ENCODE measurements around the gene REM2.

The REM2 gene

DNA sequence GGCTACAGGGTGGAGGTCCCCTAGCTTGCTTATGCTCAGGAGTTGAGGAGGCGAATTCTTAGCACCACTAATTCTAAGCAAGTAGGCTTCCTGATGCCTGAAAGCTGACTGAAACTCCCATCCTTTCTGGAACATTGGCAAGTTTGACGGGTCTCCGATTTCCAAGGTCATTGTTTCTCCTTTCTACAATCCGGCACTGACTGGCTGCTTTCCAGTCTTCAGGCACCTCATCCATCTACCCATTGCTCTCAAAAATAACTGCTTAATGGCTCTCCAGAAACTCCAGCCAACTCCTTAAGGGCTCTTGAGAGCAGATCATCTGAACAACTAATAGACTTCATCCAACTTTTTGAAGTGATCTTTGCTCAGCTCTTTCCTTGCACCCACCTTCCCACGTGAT is 13.3 kb downstream of the REM2 start:
- DNase-seq (ENCODE audit: low spot score), result no peak
- TF ChIP-seq, protein P1, sequence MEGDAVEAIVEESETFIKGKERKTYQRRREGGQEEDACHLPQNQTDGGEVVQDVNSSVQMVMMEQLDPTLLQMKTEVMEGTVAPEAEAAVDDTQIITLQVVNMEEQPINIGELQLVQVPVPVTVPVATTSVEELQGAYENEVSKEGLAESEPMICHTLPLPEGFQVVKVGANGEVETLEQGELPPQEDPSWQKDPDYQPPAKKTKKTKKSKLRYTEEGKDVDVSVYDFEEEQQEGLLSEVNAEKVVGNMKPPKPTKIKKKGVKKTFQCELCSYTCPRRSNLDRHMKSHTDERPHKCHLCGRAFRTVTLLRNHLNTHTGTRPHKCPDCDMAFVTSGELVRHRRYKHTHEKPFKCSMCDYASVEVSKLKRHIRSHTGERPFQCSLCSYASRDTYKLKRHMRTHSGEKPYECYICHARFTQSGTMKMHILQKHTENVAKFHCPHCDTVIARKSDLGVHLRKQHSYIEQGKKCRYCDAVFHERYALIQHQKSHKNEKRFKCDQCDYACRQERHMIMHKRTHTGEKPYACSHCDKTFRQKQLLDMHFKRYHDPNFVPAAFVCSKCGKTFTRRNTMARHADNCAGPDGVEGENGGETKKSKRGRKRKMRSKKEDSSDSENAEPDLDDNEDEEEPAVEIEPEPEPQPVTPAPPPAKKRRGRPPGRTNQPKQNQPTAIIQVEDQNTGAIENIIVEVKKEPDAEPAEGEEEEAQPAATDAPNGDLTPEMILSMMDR (IDR thresholded peaks at IDR 0.05; ENCODE audit: extremely low read depth, missing control alignments), result no peak

DNA sequence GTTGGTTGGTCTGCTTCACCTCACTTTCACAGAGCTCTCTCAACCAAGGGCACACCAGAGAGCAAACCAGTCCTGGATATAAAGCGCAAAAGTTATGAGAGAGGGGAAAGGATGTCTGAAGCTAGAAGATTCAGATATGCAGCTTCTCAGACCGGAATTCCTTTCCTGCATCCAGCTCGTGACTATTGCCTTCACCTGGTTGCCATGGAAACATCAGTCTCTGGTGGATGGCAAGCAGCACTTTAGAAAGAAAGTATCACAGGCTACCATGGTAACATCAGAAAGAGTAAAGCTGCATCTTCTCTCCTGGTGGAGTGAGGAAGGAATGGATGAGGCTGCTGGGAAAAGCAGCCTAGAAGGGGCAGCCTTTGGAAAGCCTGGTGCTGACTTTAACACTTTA is 13.7 kb downstream of the REM2 start:
- DNase-seq (ENCODE audit: low spot score), result no peak
- TF ChIP-seq, protein P1 (IDR thresholded peaks at IDR 0.05; ENCODE audit: extremely low read depth, missing control alignments), result no peak

DNA sequence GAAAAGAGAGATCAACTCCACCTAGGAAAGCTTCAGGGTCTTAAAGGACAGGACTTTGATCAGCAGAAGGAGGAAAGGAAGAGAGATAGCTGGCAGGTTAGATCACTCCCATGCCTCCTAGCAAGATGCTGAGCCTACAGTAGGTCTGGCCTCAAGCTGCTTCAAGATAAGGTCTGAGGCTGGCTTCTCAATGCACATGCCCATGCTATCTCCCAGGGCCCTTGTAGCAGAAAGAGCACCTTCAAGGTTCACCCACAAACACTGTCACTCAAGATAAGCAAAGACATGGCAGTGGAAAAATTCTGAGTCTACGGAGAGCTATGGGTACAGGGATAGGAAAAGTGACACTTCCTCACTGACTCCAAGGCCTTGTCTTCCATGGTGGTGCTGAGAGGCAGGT is 14.3 kb downstream of the REM2 start:
- TF ChIP-seq, protein P1 (IDR thresholded peaks at IDR 0.05; ENCODE audit: extremely low read depth, missing control alignments), result no peak
- no peak for DNase-seq (ENCODE audit: low spot score)

DNA sequence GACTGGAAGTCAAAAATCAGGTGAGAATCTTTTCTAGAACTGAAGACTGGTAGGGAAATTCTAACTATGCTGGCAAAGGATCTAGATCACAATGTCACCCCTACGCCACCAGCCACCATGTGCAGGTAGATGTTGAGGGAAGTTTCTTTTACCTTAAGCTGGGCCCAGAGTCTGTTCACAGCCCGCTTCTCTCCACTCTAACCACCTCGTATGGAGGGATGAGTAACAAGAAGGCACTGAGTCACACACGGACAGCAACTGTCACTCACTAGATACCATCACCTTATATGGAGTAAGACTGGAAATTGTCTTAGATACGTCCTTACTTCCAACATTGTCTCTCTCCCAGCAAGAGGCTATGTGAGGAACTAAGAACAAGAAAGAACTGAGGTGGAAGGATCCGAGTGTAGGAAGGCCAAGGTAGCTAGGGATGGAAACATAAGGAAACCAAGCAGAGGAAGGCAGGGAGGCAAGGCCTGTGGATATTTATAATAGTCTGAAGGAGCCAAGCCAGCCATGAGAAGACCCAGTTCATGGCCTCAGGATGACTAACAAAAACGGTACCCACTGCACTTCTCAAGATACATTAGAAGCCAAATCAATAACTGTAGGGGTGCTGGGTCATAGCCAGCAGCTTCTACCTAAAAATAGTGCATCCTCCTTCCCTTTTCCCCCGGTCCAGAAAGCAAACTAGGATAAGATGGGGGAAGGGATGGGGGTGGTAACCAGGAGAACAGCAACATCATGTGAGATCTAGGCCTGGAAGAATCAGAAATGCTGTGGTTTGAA is 15.5 kb downstream of the REM2 start:
- DNase-seq (ENCODE audit: low spot score), result no peak
- TF ChIP-seq, protein P1 (IDR thresholded peaks at IDR 0.05; ENCODE audit: extremely low read depth, missing control alignments), result no peak

DNA sequence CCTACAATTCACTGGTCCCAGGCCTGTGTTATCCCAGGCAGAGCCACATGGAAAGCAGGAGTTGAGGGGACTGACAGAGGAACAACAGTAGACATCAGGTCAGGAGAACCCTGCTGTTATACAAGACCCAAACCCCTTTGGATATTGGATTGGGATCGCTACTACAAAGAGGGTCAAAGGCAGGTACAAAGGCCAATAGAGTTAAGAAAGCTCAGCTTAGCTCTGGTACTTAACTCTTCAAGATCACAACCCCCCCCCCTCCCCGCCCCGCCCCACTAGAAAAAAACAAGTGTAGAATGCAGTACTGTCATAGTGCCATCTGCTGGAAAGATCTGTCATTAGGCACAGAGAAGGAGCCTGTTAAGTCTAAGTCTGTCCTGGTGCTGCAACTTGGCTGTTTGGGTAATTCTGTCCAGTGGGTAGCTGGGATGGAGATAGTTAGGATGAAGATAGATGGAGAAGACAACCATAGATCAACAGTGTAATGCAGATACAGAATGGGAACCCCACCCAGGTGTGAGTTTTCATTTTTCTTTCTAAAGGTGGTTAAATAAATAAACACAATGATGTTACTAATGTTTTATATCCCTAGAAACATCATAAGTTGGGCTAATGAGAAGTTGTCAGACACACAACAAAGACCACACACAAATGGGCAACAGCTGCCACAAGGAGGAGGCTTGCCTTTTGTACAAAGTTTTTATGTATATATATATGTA is 17.2 kb downstream of the REM2 start:
- DNase-seq (ENCODE audit: low spot score), result peak; percentile 64
- TF ChIP-seq, protein P1 (IDR thresholded peaks at IDR 0.05; ENCODE audit: extremely low read depth, missing control alignments), result peak; percentile 60

DNA sequence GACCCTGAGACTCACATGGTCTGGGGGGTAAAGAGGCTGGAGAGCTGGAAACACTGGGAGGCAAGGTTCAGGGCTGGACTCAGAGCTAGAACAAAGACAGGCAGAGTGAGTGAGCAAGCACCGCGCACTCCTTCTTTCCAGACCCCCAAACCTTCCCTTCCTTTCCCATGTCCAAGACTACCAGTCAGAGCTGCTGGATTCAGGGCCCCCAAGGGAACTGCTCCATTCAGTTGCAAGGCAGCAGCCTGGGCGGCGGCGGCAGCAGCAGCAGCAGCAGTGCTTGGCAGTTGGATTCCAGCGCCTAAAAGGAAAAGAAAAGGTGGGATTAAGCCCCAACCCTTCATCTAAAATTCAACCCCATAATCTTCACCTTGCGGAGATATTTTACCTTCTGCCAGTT is 18.8 kb downstream of the REM2 start:
- DNase-seq (ENCODE audit: low spot score), result no peak
- TF ChIP-seq, protein P1 (IDR thresholded peaks at IDR 0.05; ENCODE audit: extremely low read depth, missing control alignments), result no peak

DNA sequence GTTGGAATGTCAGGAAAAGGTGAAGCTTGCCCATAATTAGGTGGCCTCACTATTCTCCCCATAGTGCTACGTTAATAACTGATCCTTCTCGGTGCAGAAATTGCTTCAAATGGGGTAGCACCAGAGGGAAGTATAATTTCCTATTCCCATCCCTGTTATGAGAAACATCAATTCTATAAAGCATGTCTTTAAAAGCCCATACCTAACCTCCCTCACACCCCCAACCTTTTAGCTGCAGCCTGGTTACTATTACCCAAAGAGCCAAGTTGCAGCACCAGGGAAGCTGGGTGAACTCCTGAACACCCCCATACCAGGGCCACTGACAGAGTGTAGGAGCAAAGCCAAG is 20.7 kb downstream of the REM2 start:
- DNase-seq (ENCODE audit: low spot score), result no peak
- TF ChIP-seq, protein P1 (IDR thresholded peaks at IDR 0.05; ENCODE audit: extremely low read depth, missing control alignments), result no peak
